HepG2 (cell line): ENCODE measurements around the gene PLCL2. TPM values are rescaled to one million over a fixed set of nuclear protein-coding genes. Genes with fewer than 3 reads are reported as not detected.

ENCODE experiments used
- ATAC-seq: fragments of 200-7000 bp; cut with Tn5 transposase; 3 replicates; pipeline ENCODE4 v1.9.1; 2020; ENCODE audit warnings: mild to moderate bottlenecking, moderate library complexity
- BruUV-seq: library from RNA; stranded (reverse); fragments of 400-500 nt; replicated peaks from 2 replicates; lab custom pipeline; 2021; lab: Mats Ljungman, UMichigan
- CTCF ChIA-PET: fragments of 300-600 bp; formaldehyde crosslinking; extraction: SDS; loops from one replicate; lab custom pipeline; 2021; ENCODE audit warnings: low total read pairs, inconsistent platforms, low intra/inter-chr PET ratio; lab: Yijun Ruan, JAX
- POLR2A ChIA-PET: fragments of 350-600 bp; sonication (Branson Sonifier 250); formaldehyde crosslinking; loops from one replicate; lab custom pipeline; 2020; ENCODE audit warnings: antibody characterized with exemption, inconsistent platforms; lab: Yijun Ruan, JAX
- DNase-seq: peaks from one replicate; pipeline ENCODE4 v3.0.0-alpha.2; 2015; ENCODE audit warnings: low spot score
- FAIRE-seq: peaks from 3 replicates; lab custom pipeline; 2011; peaks lifted over from hg19 to GRCh38; lab: Jason Lieb, UNC
- H2AFZ ChIP-seq: one replicate; pipeline ENCODE4 v1.6.1; 2011; ENCODE audit warnings: low read length, inconsistent platforms
- H3K27ac ChIP-seq: fragments of 300-600 bp; 3 replicates; pipeline ENCODE4 v1.8.0; 2011; ENCODE audit warnings: mixed run types, mild to moderate bottlenecking, mixed read lengths, low read length, inconsistent platforms; ENCODE audit not compliant: insufficient read depth; ENCODE audit errors: extremely low read length
- H3K27me3 ChIP-seq, 2 experiments: fragments of 200-600 bp in 1 of 2; 2 replicates in 1 of 2; 3 replicates in 1 of 2; pipeline versions ENCODE4 v1.6.0 to v1.8.0; 2011; ENCODE audit warnings: low read length in 2 of 2, mild to moderate bottlenecking in 2 of 2, moderate library complexity in 2 of 2, inconsistent platforms in 1 of 2; ENCODE audit not compliant: insufficient read depth in 2 of 2, control insufficient read depth in 1 of 2
- H3K36me3 ChIP-seq, 2 experiments: fragments of 200-600 bp in 1 of 2; replicated peaks in 1 of 2; 2 replicates in 1 of 2; 3 replicates in 1 of 2; pipeline versions ENCODE4 v1.5.1 to v1.8.0; 2011; ENCODE audit warnings: low read length in 2 of 2, inconsistent platforms in 1 of 2; ENCODE audit not compliant: insufficient read depth in 2 of 2, control insufficient read depth in 1 of 2
- H3K4me1 ChIP-seq: 2 replicates; pipeline ENCODE4 v1.5.1; 2012; ENCODE audit warnings: low read length, inconsistent platforms; ENCODE audit not compliant: insufficient read depth
- H3K4me2 ChIP-seq: 2 replicates; pipeline ENCODE4 v1.6.0; 2011; ENCODE audit warnings: low read depth, low read length, inconsistent platforms
- H3K4me3 ChIP-seq, 3 experiments: fragments of 200-600 bp in 1 of 3; sonication (generic), shearing (Covaris generic) in 1 of 3; replicated peaks in 1 of 3; 2 replicates each; pipeline ENCODE4 v1.5.1; 2011 to 2016; ENCODE audit warnings: low read length in 3 of 3, inconsistent platforms in 2 of 3, low read depth in 2 of 3, mild to moderate bottlenecking in 2 of 3, control low read depth in 1 of 3, mixed read lengths in 1 of 3; ENCODE audit not compliant: insufficient read depth in 1 of 3
- H3K79me2 ChIP-seq: one replicate; pipeline ENCODE4 v1.6.1; 2011; ENCODE audit warnings: low read length, inconsistent platforms; ENCODE audit not compliant: insufficient read depth
- H3K9ac ChIP-seq: 2 replicates; pipeline ENCODE4 v1.6.0; 2011; ENCODE audit warnings: mild to moderate bottlenecking, low read depth, low read length, inconsistent platforms; ENCODE audit not compliant: insufficient read depth
- H3K9me3 ChIP-seq: 2 replicates; pipeline ENCODE4 v1.5.1; 2012; ENCODE audit warnings: mild to moderate bottlenecking, low read length
- H4K20me1 ChIP-seq: 2 replicates; pipeline ENCODE4 v1.6.0; 2011; ENCODE audit warnings: inconsistent platforms, mild to moderate bottlenecking, low read length, moderate library complexity; ENCODE audit not compliant: insufficient read depth
- CEBPB ChIP-seq: IDR thresholded peaks from 2 replicates; pipeline ENCODE4 v1.6.1; 2011; ENCODE audit warnings: low read depth, low read length, improper control_type of control experiment, borderline replicate concordance
- CEBPG ChIP-seq: IDR thresholded peaks from 2 replicates; pipeline ENCODE4 v1.6.1; 2016
- GABPA ChIP-seq, 2 experiments: IDR thresholded peaks; 2 replicates each; pipeline ENCODE4 v1.6.1; 2011 to 2016; ENCODE audit warnings: low read depth in 2 of 2, low read length in 1 of 2, missing biosample characterization in 1 of 2, missing genetic modification characterization in 1 of 2
- ISL2 ChIP-seq: sonication (generic); formaldehyde crosslinking; IDR thresholded peaks from 2 replicates; pipeline ENCODE4 v1.5.0; 2020; ENCODE audit warnings: missing genetic modification reagents
- MAZ ChIP-seq, 2 experiments: sonication (generic) in 1 of 2; formaldehyde crosslinking in 1 of 2; IDR thresholded peaks; 2 replicates each; pipeline versions ENCODE4 v1.5.0 to v1.6.1; 2012 to 2020; ENCODE audit warnings: low read depth in 2 of 2, mild to moderate bottlenecking in 2 of 2, borderline replicate concordance in 1 of 2, improper control_type of control experiment in 1 of 2, low read length in 1 of 2, missing genetic modification reagents in 1 of 2, moderate library complexity in 1 of 2
- MED8 ChIP-seq: sonication (generic); formaldehyde crosslinking; IDR thresholded peaks from 2 replicates; pipeline ENCODE4 v1.8.1; 2023; ENCODE audit warnings: mild to moderate bottlenecking, missing genetic modification reagents; ENCODE audit not compliant: insufficient replicate concordance
- TRIM22 ChIP-seq: fragments of 450-650 bp; IDR thresholded peaks from 2 replicates; pipeline ENCODE4 v1.6.1; 2017
- ZFX ChIP-seq: sonication (generic); formaldehyde crosslinking; IDR thresholded peaks from 2 replicates; pipeline ENCODE4 v1.4.0; 2020; ENCODE audit warnings: mild to moderate bottlenecking, low read depth, missing genetic modification reagents, moderate library complexity
- ZNF780A ChIP-seq: sonication (generic); formaldehyde crosslinking; IDR thresholded peaks from 2 replicates; pipeline ENCODE4 v1.8.0; 2022; ENCODE audit warnings: mild to moderate bottlenecking, missing genetic modification reagents, moderate library complexity
- WGBS: methylation state at CpG from one replicate; pipeline ENCODE4 v1.1.6; 2017; ENCODE audit warnings: low lambda C conversion rate; 5-methylcytosine and 5-hydroxymethylcytosine counted together
- in situ Hi-C: cut with HindIII; loops from 2 replicates; pipeline ENCODE4 v1.10.0; 2017; ENCODE audit warnings: low pct_unique_long_range_greater_than_20kb; ENCODE audit not compliant: extremely low pct_ligation_motif_present
- intact Hi-C: fragments of 100-400 bp; cut with micrococcal nuclease; formaldehyde crosslinking; loops from one replicate; pipeline ENCODE4 v1.10.0; 2022; ENCODE audit not compliant: unreplicated experiment
- polyA plus RNA-seq, 8 experiments: library from polyadenylated mRNA; depleted of rRNA in 3 of 8; stranded (reverse) in 7 of 8; unstranded in 1 of 8; fragments of >200 nt; fragmentation: Illumina TruSeq in 4 of 8; extraction: Trizol in 4 of 8; gene quantifications; 2 replicates each; pipeline versions ENCODE4 v1.2.1 to v1.2.3, GENCODE V29; 2011 to 2016; ENCODE audit warnings: low read depth in 4 of 8, missing spikeins in 1 of 8, mixed read lengths in 1 of 8; ENCODE audit not compliant: insufficient read depth in 1 of 8
- total RNA-seq, 5 experiments: library from RNA; depleted of rRNA; stranded (reverse); fragments of >200 nt; fragmentation: Illumina TruSeq; extraction: Trizol; gene quantifications; 2 replicates each; pipeline ENCODE4 v1.2.3, GENCODE V29; 2016; ENCODE audit warnings: low read depth in 1 of 5

The PLCL2 gene
- total and polyA plus RNA-seq, 2 of the 13 experiments (the other 11 are each of a cell fraction or from before 2014, with no cell fraction given), result not detected

GRCh38 chr3:17116007-17116600 is 231.3 kb downstream of the PLCL2 start:
- Histone ChIP-seq H3K27ac (no peak overlapping the region), H2AFZ (no peak overlapping the region), H3K79me2 (no peaks in the 10 kb centered on the region), H3K9me3 (no peaks in the 10 kb centered on the region), H3K27me3 (no peaks in the 10 kb centered on the region; a peak in 2 of 5 replicates), H3K4me2 (no peak overlapping the region)
- intact Hi-C loops, result no loop called here
- ChIA-PET POLR2A (no interaction called here), CTCF (no interaction called here)
- in situ Hi-C loops, result no loop called here
- no TSS peak for BruUV-seq
- TF ChIP-seq CEBPB (peak; percentile 68), ZFX (CRISPR knock-in tag) (no peak), CEBPG (CRISPR knock-in tag) (peak; percentile 56)
- TF ChIP-seq, all 625 proteins: peak for 2
- no peaks in the 10 kb centered on the region for H4K20me1 ChIP-seq
- FAIRE-seq, result no peak
- ATAC-seq, result no peak
- no peak for DNase-seq
- H3K36me3 ChIP-seq, result no peaks in the 10 kb centered on the region
- no peak overlapping the region for H3K4me3 ChIP-seq
- no peaks in the 10 kb centered on the region for H3K4me1 ChIP-seq
- H3K9ac ChIP-seq, result no peak overlapping the region
- 19% methylated on average over 7 of the region's 8 CpGs for WGBS

- no peak for FAIRE-seq
- H3K9ac ChIP-seq, result no peak overlapping the region
- TF ChIP-seq ZNF780A (CRISPR knock-in tag) (no peak), MED8 (CRISPR knock-in tag) (no peak), GABPA (IDR thresholded peaks at IDR 0.05; ENCODE audit: low read depth, low read length) (no peak), GABPA (CRISPR knock-in tag; IDR thresholded peaks at IDR 0.05; ENCODE audit: low read depth) (no peak), TRIM22 (no peak), ISL2 (CRISPR knock-in tag) (no peak), MAZ (IDR thresholded peaks at IDR 0.05; ENCODE audit: borderline replicate concordance, low read depth, low read length) (no peak), MAZ (CRISPR knock-in tag; IDR thresholded peaks at IDR 0.05; ENCODE audit: low read depth) (no peak)
These were observed 234.0 kb downstream of the PLCL2 start for GRCh38 chr3:17118771-17119170.

More at GRCh38 chr3:17118771-17119170, 234.0 kb downstream of the PLCL2 start:
- H3K36me3 ChIP-seq, result no peaks in the 10 kb centered on the region
- H3K4me3 ChIP-seq, result no peak overlapping the region
- no TSS peak for BruUV-seq
- no peaks in the 10 kb centered on the region for H3K4me1 ChIP-seq
- POLR2A ChIA-PET, result no interaction called here
- no peaks in the 10 kb centered on the region for H4K20me1 ChIP-seq
- H2AFZ ChIP-seq, result no peak overlapping the region
- peaks cover 0 to 4% of the 10 kb centered on the region in 2 experiments; a peak in 2 of 5 replicates for H3K27me3 ChIP-seq
- CTCF ChIA-PET, result no interaction called here
- H3K27ac ChIP-seq, result no peak overlapping the region
- no peaks in the 10 kb centered on the region for H3K79me2 ChIP-seq
- WGBS, result 50% methylated on average over 2 of the region's 6 CpGs
- H3K9me3 ChIP-seq, result no peaks in the 10 kb centered on the region; the same call in 1 of the 2 replicates
- intact Hi-C loops, result no loop called here
- DNase-seq, result no peak
- ATAC-seq, result no peak
- in situ Hi-C loops, result no loop called here
- no peak overlapping the region for H3K4me2 ChIP-seq
